Ramos (cell line): ENCODE measurements around the gene AP2A2.

Source experiments
- in situ Hi-C: fragments of 300-500 bp; cut with MboI; formaldehyde crosslinking; loops from one replicate; pipeline ENCODE4 v1.14.3; 2022; ENCODE audit warnings: low sequenced_read_pairs; ENCODE audit not compliant: unreplicated experiment

The AP2A2 gene

DNA sequence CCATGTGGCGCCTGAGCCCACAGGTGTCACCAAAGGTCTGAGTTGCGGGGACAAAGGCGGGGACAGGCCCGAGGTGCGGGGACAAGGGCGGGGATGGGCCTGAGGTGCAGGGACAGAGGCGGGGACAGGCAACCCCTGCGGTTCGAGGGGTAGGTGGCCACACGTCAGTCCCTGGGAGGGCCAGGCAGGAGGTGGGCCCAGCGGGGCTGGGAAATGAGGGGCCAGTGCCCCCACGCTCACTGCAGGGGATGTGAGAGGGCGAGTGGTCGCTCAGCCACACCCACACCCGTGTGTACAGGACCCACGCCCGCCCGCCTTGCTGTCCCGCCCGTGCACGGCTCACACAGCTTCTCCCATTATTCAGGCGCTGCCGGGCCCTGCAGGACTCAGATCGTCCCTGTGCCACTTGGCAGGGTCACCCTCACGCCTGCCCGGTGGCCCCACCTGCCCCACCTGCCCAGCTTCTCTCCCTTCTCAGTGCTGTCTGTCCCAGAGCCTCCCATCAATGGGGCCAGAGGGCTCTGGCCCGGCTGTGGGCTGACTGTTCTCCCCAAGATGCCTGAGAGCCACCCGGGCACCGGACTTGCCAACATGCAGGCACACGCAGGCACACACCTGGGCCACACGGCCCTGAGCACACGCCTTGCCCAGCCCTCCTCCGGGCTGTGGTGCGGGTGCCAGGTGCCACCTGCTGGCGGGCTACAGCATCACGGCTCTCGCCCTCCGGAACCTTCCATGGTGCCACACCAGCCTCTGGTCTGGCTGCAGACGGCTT is 125.1 kb downstream of the AP2A2 start:
- in situ Hi-C loops: loop anchor here (5.0 kb wide), 1 partner anchor 198 kb away; no protein-coding TSS in a partner anchor

DNA sequence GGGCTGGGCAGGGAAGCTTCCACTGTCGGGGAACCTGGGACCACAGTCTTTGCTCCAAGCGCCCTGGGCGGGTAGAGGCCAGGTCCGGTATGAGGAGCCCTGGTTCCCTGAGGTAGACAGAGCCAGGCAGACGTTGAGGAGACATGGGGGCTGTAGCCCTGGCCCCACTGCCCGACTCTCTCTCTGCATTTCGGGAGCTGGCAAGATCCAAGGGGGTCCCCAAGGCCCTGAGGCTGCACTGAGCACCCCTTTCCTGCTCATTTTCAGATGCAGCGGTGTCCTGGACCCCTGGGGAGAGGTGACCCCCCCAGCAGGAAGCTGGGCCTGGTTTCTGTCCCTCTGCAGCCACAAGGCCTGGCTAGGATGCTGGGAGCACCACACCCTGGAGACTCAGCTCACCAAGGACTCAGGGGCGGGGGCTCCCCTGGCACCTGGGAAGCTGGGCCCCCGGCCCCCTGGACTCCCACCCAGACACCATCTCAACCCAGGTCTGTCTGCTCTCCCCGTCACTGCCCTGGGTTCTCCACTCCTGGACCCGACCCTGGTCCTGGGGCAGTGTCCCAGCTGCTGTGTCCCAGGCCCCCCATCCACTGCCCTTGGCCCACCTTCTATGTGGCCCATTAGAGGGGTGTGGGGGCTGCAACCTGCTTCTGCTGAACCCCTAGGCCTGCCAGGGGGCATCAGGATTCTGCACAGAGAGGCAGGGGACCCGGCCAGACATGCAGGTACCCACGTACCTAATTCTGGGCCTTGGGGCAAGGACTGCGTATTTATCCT is 125.9 kb downstream of the AP2A2 start:
- in situ Hi-C loops: loop anchor here (5.0 kb wide), 1 partner anchor 199 kb away; no protein-coding TSS in a partner anchor

DNA sequence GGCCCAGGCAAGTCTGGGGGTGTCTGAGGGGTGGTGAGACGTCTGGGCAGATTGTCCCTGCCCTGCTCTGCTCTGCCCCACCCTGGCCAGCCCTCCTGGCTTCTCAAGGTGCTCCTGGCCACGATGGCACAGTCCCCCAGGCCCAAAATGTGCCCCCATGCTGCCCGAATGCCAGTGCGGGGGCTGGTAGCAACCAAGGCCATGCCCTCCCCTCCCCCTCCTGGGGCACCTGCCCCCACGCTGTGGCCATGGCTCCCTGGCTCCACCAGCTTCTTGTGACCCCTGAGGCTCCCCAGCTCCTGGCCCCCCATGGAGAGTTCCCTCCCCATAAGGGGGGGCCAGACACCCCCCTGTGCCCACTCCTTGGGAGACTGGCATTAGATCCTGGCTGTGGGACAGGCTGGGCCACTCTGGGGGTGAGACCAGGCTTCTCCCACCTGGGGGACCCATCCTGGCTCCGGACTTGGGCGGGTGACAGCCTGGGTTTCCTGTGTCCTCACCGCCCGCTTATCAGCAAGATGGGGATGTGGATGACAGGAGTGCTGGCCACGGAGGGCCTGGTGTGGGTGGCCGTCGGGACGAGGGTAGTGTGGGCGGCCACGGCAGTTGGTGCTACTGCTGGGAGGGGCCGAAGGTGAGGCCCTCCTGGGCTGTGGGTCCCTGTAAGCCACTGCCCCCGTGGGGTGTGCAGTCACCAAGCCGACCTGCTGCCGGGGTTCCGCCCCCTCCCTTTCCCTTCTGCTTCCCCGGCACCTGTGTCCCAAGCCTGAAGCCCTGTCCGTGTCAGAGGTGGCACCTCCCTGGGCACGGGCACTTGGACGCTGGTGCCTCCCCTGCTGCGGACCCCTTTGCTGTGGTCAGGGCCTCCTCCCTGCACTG is 126.7 kb downstream of the AP2A2 start:
- in situ Hi-C loops: loop anchor here (5.0 kb wide), 1 partner anchor 200 kb away; no protein-coding TSS in a partner anchor

DNA sequence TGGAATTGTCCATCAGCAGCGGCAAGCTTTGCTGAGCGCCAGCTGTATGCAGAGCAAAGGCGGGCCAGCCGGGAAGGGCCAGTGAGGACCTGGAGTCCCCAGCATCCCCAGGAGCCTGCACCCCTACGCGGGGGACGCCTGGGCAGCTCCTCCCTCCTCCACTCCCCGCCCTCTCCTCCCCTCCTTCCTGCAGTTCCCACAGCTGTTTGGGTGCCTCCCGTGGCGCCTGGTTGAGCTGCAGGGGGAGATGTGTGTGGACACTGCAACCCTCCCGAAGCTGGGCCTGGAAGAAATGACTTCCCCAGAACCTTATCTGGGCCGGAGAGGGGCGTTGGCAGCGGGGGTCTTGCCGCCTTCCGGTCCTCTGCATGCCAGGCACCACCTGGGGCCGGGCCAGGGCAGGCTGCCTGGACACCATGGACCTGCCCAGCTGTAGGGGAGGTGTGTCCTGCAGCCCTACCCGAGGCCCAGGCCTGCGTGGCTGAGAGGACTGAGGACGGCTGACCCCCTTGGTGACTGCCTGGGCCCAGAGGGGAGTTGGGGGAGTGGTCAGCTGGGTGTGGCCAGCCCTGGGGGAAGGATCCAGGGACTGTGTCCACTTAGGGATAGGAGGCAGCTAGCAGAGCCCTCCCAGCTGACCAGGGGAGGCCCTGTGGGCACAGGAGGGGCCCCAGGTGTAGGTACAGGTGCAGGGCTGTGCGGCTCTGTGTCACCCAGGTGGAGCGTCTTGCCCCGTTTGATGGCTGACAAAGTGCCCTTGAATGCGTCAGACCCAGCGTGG is 127.6 kb downstream of the AP2A2 start:
- in situ Hi-C loops: loop anchor here (5.0 kb wide), 1 partner anchor 201 kb away; no protein-coding TSS in a partner anchor

DNA sequence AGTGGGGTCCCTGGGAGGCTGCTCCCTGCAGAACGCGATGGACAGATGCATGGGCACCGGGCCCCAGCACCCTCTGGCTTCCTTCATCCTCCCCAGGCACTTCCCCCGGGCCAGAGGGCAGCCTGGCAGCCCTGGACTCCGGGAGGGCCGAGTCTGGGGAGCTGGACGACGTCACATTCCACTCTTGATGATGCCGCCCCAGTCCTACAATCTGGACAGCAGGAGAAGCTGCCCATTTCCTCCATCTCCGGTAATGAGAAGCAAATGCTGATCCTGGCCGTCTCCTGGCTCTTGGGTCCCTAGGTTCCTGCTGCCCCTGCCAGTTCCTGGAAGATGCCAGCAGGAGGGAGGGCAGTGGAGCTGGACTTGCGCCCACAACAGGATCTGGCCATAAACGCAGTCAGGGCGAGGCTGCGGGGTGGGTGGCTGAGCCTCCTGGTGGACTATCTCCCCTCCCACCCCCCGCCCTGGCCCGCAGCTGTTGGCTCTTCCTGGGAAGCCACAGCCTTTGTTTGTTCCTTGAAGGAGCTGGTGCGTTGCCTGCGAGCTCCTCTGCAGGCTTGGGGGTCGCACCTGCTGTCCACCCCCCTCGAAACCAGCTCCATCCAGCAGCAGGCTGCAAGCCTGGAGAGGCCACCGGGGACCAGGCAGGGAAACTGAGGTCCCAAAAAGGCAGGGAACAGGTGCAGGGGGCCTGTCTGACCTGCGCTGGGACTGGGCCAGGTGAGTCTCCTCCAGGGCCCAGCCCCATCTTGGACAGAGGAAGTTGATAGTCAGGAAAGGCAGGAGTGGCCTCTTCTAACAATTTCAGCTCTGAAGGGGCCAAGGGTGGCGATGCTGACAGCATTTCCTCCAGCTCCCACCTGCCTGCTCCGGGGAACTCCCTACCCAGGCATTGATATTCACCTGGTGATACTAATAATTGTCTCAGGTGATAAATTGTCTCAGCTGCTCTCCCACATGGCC is 128.8 kb downstream of the AP2A2 start:
- in situ Hi-C loops: loop anchor here (5.0 kb wide), 1 partner anchor 202 kb away; no protein-coding TSS in a partner anchor

DNA sequence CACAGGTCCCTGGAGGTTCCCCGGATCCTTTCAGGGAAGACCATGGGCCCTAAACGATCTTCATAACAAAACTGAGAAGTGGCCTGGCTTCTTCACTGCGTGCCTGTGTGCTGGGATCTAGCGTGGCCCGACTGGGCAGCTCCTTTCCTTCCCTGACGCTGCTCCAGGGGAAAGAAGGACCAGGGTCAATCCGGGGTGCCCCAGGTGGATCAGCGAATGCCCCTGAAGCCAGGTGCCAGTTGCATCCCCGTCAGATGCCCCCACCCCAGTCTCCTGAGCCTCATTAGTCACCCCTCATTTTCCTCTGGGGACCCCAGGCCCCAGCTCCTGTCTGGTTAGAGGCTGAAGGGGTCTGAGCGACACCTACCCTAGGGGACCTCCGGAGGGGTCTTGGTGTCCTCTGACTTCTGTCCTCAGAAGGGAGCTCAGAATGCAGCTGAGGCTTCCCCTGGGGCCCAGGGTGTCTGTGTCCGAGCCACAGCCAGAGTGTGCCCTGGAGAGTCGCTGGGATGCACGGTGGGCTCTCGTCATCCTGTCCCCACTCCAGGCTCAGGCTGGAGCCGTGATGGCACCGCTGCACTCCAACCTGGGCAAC is 129.5 kb downstream of the AP2A2 start:
- in situ Hi-C loops: no loop called here

DNA sequence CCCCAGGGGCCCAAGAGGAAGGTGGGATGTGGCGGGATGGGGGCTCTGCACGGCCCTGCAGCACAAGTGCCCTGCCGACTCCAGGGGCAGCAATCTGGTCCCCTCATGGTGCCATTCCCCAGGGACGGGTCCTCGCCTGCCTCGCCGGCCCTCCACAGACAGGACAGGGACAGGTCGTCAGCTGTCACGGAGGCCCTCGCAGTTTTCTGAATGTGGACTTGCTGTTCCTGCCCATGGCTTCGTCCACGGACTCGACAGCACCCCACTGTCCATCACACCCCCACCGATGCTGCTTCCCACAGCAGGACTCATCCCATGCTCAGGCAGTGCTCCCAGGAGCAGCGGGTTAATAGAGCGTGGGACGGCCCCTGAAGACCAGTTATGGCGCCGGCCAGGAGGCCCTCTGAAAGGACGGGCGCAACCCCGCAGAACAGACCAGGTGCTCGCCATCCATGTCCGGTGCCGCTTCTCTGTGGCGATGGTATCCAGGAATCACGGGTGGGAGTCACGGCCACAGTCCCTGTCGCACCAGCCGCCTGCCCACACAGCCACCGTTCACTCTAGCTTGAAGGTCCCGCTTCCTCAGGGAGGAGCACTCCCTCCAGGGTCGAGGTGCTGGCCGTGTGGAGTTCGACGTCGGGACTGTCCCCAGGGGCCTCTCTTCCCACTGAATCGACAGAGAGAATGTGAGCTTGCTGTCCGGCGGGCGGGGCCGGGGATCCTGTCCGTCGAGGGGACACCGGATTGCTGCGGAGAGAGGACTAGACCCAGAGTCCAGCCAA is 130.5 kb downstream of the AP2A2 start:
- in situ Hi-C loops: no loop called here

DNA sequence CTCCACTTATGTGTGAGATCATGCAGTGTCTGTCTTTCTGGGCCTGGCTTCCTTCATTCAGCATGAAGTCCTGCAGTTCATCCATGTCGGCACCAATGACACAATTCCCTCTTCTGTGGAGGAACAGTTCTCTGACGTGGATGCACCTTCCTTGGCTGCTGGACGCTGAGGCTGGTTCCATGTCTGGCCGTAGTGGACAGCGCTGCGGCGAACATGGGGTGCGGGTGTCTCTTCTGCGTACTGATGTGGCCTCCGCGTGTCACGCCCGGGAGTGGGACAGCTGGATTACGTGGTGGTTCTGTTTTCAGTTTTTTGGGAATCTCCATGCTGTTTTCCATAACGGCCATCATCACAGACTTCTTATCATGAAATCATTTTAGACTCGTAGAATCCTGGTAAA is 132.1 kb downstream of the AP2A2 start:
- in situ Hi-C loops: no loop called here

DNA sequence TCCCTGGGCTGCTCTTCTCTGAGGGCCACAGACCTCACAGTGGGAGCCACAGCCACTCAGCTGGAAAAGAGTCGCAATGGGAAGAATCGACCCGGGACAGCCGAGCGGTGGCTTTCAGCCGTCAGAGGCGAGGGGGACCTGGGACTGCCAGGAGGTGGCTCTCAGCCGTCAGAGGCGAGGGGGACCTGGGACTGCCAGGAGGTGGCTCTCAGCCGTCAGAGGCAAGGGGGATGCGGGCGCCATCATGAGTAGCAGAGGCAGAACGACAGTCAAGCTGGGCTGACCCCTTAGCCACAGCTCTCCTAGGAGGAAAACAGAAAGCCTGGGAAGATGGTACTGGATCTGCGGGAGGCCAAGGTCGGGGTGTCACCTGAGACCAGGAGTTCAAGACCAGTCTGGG is 134.1 kb downstream of the AP2A2 start:
- in situ Hi-C loops: no loop called here

DNA sequence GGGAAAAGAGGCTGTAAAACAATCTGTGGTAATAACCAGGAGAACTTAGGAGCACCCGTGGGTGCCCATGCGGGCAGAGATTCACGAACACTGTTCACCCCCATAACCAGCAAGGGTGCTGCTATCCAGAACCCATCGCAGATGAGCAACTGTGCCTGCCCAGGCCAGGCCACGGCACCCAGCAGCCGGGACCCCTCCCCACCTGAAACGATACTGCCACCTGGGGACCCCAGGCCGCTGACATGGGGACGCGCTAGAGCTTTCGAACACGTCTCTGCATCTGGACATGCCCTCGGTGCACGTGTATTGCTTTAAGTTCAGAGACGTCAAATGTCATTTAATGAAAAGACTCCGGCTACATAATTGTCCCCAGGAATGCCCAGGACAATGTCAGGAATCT is 134.7 kb downstream of the AP2A2 start:
- in situ Hi-C loops: no loop called here

DNA sequence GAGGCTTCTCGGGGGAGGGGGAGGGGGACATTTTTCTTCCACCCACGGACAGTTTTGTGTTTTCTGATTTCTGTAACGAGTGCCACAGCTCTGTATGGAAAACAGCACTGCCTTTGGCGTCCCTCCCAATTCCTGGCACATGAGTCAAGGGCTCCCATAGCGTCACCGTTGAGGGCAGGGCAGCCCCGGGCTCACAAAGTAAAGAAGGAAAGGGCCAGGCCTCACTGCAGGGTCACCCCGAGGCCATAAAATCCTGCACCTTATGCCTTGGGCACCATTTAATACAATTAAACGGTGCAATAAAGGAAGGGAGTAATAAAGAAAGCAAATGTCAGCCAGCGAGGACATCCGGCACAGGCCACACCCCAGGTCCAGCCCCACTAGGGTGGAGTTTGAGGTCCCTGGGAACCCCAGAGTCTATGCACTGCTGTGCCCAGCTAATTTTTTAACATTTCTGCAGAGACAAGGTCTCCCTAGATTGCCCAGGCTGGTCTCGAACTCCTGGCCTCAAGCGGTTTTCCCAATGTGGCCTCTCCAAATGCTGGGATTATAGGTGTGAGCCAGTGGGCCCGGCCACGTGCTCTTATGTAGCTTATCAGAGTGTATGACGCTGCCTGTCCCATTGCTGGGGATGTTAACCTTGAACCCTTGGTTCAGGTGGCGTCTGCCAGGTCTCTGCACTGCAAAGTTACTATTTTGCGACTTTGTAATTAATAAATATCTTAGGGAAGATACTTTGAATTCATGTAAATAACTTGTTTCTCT is 135.4 kb downstream of the AP2A2 start:
- in situ Hi-C loops: no loop called here
